Epithelial cell of prostate (primary cell): Measurements from ENCODE around the gene CIPC.

Experiments used
- DNase-seq: peaks from one replicate; pipeline ENCODE4 v3.0.0-alpha.2; 2011; ENCODE audit warnings: low read depth, low spot score
- H3K27ac ChIP-seq: fragments of 450-650 bp; 2 replicates; pipeline ENCODE4 v1.5.1; 2017; ENCODE audit warnings: mild to moderate bottlenecking

Gene CIPC, protein sequence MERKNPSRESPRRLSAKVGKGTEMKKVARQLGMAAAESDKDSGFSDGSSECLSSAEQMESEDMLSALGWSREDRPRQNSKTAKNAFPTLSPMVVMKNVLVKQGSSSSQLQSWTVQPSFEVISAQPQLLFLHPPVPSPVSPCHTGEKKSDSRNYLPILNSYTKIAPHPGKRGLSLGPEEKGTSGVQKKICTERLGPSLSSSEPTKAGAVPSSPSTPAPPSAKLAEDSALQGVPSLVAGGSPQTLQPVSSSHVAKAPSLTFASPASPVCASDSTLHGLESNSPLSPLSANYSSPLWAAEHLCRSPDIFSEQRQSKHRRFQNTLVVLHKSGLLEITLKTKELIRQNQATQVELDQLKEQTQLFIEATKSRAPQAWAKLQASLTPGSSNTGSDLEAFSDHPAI

DNA sequence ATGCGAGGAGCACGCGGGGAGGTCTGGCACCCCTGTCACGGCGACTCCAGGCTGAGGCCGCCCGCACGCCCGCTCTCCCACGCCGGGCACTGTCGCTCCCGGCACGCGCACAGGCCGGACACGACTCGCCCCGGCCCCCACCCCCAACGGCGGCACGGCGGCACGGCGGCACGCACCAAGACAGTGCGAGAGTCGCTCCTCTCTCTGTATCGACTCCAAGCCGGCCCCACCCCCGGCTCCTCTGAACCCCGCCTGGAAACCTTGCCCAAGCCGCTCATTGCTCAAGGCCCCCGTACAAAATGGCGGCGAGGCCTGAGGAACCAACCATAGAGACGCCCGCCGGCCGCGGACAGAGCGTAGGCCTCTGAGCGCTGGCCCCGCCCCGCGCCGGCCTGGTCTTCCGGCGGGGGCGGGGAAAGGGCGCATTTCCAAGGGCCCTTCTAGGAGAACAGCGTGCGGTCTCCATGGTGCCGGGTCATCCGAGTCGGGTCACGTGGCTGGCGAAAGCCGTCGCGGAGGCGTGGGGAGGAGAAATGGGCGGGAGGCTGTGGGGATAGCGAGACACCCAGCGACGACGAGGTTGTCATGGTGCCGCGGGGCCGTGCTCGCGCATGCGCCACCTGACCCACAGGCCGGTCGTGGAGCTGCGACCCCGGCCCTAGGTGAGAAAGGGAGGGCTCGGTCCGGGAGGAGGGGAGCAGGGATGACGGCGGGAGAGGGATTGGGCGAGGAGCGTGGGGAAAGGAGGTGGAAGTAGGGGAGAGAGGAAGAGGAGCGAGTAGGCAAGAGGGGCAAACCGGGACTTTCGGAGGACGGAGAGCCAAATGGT, at the start of gene CIPC:
Gene CIPC, plus strand, starts transcription at position 559 of the 829 bp plus-strand sequence. CDS start 7,451 bp downstream, outside the sequence.
- peak within 1 kb of the TSS; percentile 90 for H3K27ac ChIP-seq
- DNase-seq: peak; percentile 92

DNA sequence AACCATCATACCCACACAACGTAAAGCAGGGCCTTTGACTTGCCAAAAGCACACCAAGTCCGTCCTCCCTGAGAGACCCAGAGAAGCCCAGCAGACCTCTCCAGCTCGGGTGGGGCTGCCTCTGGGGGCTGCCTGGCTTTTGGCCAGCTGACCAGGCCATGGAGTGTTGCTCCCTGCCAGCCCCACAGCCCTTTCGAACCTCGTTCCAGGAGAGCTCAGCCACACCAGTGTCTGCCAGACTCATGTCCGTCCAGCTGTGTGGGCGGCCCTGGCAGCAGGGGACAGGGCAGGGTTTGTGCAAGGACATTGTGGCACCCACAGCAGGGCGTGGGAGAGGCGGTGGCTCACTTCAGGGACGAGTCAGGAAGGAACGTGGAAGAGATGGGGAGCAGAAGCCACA, 46.9 kb upstream of the CIPC start:
- no peak for DNase-seq
- no peak overlapping the region for H3K27ac ChIP-seq

DNA sequence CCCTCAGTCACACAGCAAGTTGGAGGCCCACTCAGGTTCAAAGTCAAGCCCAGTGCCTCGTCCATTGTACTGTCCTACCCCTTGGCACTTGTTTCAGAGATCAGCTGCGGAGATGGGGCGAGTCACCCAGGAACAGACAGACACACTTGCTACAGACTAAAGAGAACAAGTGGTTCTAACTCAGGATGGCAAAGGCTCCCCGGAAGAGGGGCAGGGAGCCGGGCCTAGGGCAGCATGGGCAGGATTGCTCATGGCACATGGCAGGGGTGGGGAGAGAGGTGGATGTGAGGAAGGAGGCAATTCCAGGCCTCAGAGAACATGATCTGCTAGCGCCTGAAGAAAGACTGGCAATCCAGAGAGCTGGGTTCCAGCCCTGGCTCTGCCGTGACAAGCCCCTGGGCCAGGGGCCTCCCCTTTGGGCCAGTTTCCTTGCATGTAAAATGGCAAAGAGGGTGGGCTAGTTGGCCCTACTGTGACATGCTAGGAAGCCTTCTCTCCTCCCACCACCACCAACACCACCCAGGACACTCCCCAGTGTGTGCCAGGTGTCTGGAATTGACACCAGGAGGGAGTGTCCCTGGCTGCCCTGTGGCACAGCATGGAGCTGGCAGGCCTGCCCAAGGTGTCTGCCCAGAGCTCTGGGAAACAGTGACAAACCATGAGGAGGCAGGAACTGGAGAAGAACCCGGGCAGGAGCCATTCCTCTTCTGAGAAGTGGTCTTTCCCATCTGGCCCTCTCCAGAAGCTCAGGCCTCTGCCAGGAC, 45.6 kb upstream of the CIPC start:
- peak overlapping the region; percentile 52 for H3K27ac ChIP-seq
- no peak for DNase-seq

DNA sequence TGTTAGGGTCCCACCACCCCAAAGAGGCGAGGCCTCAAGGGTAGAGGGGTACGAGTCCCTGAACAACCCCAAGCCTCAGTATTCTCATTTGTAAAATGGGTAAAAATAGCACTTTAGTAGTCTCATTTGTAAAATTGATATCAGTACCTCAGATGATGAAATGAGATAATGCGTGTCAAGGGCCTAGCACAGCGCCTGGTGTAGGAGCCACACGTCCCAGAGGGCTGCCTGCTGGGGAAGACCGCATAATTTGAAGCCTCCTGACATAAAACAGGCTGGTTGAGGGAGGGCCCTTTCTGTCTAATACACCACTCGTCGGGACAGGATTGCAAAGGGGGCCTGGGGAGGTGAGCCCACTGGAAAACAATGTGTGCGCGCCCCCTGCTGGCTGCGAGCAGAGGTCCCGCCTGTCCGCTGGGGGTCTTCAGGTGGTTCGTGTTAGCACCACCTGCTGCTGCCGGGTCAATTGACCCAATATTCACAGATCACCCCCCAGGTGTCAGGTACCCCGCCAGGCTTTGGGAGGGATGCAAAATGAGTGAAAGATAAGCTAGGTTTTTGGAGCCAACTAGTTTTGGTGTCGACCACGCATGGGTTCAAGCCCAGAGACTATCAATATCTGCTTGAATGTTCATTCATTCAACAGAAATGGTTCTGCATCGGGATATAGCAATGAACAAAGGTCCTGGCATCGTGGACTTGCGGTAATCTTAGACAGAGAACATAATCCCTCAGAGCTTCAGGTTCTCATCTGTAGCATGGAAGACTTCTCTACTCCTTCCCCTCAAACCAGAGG, 44.8 kb upstream of the CIPC start:
- no peak for DNase-seq
- H3K27ac ChIP-seq: peak overlapping the region; percentile 52

DNA sequence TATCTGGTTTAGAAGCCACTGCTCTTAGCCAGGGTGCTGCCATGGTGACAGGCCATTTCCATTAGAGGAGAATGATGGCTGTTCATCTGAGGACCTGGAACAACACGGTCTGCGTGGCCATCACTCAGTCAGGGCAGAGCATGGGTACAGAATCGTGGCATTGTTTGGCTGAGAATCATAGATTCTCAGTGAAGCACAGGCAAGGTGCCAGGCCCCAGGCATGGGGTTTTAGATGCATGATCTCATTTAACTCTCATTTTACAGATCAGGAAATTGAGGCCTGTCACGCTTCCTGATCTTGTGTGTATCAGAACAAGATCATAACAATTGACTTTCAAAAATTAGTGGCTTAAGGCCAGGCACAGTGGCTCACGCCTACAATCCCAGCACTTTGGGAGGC, 42.8 kb upstream of the CIPC start:
- no peak overlapping the region for H3K27ac ChIP-seq
- DNase-seq: no peak

DNA sequence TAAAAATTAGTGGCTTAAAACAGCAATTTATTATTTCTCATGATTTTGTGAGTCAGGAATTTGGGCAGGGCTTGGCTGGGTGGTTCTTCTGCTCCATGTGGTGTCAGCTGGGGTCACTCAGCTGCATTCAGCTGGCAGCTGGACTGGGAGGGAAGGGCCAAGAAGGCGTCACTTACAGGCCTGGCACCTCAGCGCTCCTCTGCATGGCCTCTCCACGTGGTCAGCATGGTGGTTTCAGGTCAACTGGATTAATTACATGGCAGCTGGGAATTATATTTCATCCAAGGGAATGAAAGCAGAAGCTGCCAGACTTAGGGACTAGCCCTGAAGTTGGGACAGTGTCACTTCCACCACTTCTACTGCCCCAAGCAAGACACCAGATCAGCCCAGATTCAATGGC, 42.1 kb upstream of the CIPC start:
- H3K27ac ChIP-seq: no peak overlapping the region
- DNase-seq: no peak

DNA sequence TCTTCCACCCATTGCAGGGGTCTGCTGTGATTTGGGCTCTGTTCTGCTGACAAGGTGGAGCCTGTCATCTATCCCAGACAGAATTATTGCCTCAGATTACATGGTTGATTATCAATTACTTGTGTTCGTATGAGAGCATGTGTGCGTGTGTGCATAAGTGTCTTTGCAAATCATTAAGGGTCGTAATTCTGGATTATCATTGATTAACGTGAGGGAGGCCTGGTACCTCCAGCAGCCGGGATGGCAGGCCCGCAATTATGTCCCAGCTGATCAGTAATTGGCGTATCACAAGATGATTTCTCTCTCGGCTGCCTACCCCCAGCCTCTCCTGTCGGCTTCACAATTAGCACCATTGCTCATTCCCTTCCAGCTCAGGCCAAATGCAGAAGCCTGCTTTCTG, 39.9 kb upstream of the CIPC start:
- DNase-seq: no peak
- H3K27ac ChIP-seq: no peak overlapping the region

DNA sequence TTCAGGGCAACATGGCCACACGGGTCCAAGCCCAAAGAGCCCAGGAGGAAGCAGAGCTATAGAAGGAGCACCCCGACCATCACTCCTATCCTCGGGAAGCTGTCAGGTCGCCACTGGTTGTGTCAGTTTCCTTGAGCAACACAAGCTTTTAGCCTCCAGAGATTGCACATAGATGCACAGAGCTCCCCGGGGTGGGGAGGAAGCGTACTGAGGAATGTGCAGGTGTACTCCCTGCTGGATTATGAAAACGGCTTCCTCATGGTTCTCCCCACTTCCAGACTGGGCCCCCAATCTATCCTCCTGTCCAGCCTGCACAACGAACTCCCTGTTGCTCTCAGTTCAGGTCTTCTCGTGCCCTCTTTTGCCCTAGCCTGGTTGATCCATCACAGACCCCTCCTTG, 39.3 kb upstream of the CIPC start:
- DNase-seq: no peak
- H3K27ac ChIP-seq: no peak overlapping the region

DNA sequence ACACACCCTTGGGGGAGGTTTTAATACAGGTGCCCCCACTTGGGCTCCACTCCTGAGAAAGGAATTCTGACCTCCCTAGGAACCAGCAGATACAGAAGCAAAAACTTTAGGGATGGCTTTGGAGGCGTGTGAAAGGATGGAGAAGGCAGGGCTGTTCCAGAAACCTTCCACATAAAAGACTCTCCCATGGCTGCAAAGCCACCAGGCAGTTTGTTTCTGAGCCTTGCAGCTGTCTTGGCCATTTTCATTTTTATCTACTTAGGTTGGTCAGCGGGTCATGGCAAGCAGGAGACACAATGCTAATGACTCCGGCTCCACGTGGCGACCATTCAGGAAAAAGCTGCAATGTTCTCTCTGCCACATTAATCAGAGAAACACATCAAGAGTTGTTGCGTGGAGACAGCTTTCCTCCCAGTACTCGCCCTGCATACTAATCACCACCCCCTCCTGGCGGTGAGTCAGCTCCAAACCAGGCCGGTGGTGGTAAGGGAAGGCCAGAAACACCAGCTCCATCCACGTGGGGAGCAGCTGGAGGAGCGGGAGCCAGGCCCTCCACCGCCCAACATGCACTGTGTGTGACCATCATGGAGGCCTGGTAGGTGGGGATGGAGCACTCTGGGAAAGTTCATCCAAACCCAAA, 38.7 kb upstream of the CIPC start:
- no peak overlapping the region for H3K27ac ChIP-seq
- no peak for DNase-seq

DNA sequence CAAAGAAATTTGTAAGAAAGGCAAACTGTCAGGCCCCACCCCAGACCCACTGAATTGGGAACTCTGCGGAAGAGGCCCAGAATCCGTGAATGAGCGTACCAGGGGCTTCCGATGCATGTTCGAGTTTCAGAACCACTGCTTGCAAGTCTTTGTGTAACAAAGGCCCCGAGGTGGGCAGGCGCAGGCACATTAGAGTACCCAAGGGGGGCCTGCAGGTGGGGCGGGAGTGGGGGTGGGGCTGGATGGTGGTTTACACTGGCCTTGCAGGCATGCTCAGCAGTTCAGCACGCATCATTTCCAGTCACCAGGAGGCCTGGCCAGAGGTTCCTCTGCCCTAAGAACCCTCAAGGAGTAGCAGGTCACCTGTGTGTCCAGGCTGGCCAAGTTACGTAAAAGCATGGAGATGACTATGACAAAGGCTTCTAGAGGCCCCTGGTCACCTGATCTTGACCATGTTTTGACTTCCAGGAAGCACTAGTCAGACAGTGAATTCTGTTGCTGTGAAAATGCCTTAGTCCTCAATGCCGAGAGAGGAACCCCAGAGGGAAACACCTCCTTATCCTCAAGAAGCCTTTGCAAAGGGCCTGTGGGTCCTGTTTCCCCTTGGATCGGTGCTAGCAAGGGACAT, 36.3 kb upstream of the CIPC start:
- no peak for DNase-seq
- H3K27ac ChIP-seq: no peak overlapping the region

DNA sequence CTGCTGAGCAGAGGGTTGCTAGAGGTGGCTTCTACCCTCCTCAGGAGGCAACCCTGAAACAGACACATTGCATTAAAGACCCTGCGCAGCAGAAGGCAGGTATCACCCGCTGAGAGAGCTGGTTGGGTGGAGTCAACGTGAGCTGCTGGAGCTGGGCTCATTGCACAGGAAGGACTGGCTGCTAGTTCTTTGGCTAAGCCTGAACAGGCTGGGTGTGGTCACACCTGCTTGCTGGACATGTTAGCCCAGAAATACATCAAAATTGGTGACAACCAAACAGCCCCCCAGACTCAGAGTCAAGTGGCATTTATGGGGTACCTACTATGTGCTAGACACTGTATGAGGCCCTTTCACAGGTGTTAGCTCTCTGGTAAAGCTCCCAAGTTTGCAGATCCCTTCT, 35.8 kb upstream of the CIPC start:
- DNase-seq: no peak
- H3K27ac ChIP-seq: no peak overlapping the region

DNA sequence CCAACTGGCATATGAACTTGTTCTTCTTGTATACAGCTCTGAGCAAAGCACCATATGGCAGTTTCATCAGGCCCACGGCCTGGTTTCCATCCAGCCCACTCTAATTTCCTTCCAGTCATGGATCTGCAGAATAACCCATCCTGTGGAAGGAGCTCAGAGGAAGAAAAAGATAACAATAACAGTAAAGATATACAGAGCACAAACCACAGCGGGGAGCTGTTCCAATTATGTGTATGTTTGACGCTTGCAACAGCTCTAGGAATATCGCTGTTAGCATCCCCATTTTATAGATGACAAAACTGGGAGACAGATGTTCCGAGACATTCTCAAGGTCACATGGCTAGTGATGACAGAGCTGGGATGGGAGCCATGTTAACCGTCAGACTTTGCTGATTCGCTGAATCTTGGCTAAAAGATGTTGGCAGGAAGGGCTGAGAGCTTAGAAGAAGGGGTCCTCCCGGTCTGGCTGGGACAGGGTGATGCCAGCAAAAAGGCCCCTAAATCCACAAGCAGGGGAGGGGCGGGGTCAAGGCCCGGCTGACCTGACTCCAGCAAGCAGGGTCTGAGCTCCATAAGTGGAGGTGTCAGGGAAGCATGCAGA, 34.4 kb upstream of the CIPC start:
- DNase-seq: no peak
- H3K27ac ChIP-seq: no peak overlapping the region

DNA sequence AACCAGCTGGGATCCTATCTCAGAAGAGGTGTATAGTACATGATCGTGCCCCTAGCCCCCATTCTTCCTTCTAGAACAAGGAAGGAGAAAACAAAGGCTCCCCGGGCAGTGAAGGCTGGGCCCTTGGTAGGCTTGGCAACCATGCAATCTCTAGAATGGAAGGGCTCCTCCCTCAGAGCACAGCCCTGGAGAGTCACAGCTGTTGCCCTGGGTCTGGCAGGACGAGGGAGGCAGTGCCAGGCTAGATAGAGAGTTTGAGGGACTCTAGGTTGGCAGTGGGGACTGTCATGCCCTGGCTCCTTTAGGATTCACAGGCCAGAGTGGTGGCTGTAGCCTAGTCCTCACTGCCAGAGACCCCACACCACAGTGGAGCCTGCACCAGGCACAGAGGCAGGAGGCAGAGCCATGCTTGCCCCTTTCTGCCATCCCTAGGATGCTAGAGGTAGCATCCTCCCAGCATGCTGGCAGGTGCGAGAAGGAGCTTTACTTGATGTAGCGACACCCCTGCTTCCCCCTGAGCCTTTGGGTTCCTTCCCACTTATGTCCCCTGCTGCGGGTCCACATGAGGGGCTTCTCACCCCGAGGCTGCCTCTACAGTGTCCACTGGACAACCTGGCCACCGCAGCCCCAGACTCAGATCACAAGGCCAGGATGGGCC, 33.4 kb upstream of the CIPC start:
- DNase-seq: no peak
- H3K27ac ChIP-seq: no peak overlapping the region

DNA sequence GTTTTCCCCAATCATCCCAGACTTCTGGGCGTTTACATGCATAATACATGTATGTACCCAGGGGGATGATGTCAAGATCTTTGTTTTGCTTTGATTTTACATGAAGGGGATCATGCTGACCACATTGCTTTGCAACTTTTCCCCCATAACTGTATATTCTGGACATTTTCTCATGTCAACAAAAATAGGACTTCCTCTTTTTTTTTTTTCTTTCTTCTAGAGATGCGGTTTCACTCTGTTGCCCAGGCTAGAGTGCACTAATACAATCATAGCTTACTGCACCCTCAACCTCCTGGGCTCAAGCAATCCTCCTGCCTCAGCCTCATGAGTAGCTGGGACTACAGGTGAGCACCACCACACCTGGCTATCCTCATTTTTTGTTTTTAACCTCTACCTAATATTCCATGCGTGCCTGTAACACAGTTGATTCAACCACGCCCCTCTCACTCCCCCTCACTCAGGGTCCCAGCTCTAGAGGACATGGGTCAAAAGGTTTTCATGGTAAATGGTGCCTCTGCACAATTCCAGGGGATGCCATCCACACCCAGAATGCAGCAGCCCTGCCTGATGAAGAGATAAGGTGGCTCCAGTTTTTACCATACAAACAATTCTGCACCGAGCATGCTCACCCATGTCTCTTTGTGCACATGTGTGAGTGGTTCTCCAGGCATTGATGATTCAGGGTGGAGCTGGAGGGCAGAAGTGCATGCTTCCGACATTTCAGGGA, 32.0 kb upstream of the CIPC start:
- H3K27ac ChIP-seq: no peak overlapping the region
- no peak for DNase-seq

DNA sequence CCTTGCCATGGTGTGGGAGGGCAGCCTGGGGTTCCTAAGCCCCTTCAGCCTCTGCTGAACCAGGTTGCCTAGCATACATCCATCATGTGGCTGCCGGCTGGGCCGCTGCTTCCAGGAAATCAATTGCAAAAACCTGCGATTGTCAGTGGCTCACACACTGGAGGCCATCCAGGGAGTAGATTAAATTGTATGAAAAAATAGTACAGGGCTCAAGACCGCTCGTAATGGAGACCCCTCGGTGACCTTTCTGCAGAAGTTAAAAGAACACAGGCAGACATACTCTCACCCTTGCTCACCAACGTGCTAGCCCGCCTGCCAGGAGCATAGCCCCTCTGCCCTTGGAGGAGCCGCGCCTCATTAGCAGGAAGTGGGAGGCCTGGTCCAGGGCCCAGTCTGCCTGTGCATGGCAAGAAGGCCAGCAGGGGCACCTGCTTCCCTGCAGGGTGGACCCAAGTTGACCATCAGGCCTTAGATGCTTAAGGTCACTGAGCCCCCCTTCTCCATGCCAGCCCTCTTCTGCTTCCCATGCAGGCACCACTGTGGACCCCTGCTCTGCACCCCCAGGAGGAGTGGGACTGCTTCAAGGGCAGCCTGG, 31.4 kb upstream of the CIPC start:
- no peak for DNase-seq
- H3K27ac ChIP-seq: no peak overlapping the region

DNA sequence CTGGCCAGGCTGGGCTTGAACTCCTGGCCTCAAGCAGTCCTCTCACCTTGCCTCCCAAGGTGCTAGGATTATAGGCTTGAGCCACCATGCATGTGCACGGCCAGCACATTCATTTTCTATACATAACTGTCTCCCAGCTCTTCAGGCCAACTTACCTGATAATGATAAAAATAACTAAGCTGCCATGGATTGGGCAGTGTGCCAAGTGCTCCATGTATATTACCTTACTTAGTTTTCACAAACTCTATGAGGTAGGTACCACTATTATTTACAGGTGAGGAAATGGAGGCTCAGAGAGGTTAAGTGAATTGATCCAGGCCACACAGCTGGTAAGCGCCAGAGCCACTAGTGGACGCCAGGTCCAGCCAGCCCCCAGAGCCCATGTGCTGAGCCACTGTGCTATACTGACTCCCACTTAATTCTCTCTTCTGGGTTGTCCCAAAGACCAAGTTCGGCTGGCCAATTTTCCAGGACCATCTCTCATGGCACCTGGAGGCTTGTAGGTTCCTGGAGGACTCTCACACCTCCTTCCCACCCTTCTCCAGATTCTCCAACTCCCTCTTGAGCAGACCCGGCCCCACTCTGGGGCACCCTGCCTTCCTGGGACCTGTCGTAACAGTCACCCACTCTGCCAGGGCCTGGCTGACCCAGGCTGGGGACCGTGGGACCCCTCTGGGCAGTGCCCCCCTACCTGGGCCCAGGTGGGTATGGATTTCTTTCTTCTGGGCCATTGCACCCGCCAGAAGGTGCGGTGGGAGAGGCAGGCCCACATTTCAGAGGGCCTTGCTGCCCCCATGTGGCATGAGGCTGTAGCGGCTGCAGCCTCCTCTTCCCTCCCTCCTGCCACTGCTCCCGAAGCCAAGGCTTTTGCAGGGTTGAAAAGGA, 30.2 kb upstream of the CIPC start:
- no peak for DNase-seq
- H3K27ac ChIP-seq: no peak overlapping the region
